ENCODE data around the gene PAX2.
"Not testable (repeated sequence)": the region's sequence is repeated elsewhere in the genome, so short reads cannot be mapped to it uniquely, and the experiment has no call there.

The PAX2 gene

GRCh38 chr10:100744987-100745881 lies at the start of gene PAX2:
Gene PAX2, plus strand, starts transcription at chr10:100745582. Its CDS starts 679 bp downstream, at chr10:100746261.
- peak; percentile 32 for DNase-seq

DNA sequence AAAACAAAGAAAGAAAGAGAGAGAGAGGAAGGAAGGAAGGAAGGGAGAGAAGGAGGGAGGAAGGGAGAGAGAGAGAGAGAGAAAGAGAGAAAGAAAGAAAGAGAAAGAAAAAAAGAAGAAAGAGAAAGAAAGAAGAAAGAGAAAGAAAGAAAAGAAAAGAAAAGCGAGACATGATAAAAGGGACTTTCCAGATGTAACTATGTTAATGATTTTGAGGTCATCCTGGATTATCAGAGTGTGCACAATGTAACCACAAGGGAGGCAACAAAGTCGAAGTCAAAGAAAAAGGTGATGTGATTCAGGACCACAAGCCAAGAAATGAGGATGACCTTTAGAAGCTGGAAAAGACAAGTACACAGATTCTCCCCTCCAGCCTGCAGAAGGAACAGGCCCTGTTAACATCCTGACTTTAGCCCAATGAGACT lies 48.9 kb upstream of the PAX2 start:
- no peak for DNase-seq

DNA sequence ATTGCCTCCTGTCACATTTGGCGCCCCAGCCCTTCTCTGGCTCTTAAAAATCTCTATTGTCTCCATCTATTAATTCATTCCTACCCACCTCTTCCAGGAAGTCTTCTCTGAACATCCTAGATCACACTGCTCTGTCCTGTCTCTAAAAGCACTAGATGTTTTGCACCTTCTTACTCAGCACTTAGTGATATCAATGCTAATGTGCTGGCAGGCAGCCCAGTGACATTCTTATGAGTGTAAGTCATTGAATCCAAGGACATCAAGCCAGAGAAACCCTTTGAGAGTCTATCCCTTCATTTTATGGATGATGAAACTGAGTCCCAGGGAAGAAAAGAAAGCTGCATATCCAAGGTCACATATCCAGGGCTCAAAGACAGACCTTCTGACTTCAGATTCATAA lies 48.3 kb upstream of the PAX2 start:
- DNase-seq, result peak; percentile 10

GRCh38 chr10:100697631-100698030 lies 47.8 kb upstream of the PAX2 start:
- DNase-seq, result no peak

DNA sequence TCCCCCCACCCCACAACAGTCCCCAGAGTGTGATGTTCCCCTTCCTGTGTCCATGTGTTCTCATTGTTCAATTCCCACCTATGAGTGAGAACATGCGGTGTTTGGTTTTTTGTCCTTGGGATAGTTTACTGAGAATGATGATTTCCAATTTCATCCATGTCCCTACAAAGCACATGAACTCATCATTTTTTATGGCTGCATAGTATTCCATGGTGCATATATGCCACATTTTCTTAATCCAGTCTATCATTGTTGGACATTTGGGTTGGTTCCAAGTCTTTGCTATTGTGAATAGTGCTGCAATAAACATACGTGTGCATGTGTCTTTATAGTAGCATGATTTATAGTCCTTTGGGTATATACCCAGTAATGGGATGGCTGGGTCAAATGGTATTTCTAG lies 43.7 kb upstream of the PAX2 start:
- not testable (repeated sequence) for DNase-seq

DNA sequence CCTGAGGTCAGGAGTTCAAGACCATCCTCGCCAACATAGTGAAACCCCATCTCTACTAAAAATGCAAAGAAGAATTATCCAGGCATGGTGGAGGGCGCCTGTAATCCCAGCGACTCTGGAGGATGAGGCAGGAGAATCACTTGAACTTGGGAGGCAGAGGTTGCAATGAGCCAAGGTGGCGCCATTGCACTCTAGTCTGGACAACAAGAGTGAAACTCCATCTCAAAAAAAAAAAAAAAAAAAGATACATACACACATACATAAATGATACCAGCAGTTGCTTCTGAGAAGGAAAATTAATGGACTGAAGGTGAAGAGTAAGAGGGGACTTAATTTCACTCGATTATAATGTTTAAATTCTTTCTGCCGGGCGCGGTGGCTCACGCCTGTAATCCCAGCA lies 40.2 kb upstream of the PAX2 start:
- DNase-seq, result no peak

DNA sequence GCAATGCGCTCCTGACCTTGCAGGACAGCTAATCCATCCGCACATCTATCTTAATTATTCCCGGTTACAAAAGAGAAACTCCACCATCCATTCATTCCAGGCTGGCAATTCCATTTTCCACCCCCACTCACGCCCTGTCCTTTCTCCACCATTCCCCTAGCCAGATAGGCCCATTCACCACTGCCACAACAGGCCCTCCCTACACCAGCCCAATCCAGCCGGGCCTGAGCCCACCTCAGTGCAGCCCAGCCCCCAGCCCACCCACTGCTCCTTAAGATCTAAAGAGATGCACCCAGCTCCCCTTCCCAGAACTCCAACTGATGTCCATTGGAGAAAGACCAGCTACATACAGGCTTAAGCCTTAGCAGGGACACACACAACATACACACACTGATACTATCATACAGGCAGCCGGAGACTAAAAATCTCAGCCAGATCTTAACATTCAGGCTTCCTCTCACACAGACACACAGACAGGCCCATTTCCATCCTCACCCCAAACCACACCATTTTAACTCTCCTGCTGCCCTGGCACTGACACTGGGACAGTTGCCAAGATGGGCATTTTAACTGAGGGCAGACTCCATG lies 38.0 kb upstream of the PAX2 start:
- DNase-seq, result no peak

DNA sequence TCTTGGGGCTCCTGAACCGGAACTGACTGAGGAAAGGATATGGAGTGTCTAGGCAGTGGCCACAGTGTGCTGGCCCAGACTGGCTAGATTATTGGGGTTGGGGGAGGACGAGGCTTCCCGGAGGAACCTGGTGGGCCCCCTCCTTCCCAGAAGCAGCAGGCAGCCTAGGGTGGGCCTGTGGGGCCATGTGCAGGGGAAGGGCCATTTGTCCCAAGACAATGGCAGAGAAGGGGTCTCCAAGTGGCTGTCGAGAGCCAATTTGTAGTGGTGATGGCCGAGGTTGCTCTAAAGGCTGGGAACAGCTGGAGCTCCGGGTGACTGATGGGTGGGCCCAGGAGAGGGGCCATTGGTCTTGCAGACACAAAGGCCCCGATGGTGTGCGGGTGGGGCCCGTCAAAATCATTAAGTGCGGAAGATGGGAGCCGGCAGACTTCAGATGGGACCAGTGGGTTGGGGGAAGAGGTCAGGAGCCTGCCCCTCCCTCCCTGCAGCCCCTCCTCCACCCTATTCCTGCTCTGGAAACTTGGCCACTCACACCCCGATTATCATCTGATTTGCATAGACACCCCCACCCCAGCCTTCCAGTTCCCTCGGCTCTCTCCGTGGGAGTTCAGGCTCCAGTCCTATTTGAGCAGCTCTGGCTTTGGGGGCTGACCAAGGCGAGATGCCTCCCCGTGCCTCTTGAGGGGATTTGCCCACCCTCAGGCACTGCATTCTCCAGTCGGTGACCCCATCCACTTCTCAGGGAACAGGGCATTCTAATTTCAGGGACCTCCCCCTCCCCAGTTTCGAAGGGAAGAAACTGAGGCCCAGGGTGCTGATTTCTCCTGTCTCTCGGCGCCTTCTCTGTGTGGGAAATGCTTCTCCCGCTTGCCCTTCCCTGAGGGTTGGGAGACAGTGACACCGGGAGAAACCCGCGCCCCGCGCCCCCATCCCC lies 36.0 kb upstream of the PAX2 start:
- DNase-seq, result no peak

- peak; percentile 29 for DNase-seq
Observed at GRCh38 chr10:100710151-100710871, 35.1 kb upstream of the PAX2 start.

DNA sequence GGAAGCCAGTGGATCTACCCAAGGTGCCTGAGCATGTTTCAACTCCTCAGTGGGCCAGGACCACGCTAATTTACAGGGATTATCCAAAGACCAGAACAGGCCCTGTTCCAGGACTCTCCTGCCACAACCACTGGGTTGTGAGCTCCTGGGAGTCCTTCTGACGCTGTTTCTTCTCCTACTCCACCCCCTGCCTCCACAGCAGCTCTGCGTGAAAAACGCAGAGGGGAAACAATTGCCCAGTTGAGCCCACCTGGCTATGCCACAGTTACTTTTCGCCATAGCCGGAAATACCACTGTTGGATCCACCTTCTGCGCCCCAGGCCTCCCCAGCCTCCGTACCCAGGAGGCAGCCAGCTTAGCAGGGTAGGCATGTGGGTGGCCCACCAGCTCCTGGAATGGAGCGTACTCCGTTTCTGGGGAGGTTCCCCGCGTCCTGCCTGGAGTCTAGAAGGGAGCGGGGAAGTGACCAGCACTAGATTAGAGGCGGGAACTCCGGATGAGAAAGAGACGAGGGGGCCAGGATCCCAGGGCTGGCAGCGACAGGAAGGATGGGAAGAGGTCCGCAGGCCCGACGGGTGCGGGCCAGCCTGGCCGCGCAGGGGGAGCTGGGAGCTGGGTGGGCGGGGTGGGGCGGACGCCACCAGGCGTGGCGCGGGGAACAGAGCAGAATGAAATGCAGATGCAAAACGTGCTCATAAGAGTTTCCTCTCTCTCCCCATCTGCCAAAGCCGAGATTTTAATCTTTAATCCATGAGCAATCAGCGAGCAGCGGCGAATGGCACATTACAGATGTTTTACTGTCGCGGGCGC lies 32.1 kb upstream of the PAX2 start:
- DNase-seq, result no peak

DNA sequence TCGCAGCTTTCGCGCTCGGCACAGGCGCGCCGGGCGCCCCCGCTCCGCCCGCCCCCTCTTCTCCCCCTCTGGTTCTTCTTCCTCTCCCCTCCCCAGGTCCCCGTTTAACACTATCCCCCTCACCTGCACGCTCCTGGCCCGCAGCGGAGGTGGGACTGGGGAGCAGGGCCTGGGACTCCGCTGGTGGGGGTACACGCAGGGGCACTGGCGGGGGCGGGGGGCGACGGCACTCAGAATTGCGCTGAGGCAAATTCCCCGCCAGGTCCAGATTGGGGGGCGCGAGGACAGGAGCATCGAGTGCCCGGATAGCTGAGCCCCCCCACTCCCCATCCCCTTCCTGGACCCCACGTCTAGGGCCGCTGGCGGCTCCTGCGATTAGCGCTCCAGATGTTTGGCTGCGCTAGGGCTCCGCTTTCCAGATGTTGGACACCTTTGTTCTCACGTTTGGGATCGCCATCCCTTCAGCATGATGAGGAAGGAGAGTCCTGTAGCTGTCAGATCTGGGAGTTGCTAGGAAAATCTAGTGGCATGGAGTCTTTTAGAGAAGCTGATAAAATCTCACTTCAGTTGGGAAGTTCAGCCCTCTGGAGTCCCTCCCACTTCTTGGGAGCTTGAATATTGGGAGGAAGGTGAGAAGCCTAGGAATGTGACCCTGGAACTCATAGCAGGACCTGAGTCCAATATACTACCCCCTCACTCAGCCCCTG lies 31.4 kb upstream of the PAX2 start:
- no peak for DNase-seq

DNA sequence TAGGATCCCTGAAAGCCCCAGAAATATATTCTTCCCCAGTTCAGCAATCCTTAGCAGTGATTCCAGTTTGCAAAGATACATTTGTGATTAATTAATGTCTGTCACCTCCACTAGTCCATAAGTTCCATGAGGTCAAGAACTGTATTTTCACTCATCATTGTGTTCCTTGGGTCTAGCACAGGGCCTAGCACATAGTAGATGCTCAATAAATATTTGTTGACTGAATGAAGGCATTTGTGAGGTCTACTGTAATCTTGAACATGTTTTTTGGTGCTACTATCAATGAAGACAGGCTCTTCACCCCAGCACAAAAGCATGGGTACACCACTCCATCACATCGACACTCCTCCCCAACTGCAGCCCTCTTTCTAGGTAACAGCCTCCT lies 30.8 kb upstream of the PAX2 start:
- DNase-seq, result no peak

- DNase-seq, result no peak
Observed at GRCh38 chr10:100715101-100715444, 30.3 kb upstream of the PAX2 start.

DNA sequence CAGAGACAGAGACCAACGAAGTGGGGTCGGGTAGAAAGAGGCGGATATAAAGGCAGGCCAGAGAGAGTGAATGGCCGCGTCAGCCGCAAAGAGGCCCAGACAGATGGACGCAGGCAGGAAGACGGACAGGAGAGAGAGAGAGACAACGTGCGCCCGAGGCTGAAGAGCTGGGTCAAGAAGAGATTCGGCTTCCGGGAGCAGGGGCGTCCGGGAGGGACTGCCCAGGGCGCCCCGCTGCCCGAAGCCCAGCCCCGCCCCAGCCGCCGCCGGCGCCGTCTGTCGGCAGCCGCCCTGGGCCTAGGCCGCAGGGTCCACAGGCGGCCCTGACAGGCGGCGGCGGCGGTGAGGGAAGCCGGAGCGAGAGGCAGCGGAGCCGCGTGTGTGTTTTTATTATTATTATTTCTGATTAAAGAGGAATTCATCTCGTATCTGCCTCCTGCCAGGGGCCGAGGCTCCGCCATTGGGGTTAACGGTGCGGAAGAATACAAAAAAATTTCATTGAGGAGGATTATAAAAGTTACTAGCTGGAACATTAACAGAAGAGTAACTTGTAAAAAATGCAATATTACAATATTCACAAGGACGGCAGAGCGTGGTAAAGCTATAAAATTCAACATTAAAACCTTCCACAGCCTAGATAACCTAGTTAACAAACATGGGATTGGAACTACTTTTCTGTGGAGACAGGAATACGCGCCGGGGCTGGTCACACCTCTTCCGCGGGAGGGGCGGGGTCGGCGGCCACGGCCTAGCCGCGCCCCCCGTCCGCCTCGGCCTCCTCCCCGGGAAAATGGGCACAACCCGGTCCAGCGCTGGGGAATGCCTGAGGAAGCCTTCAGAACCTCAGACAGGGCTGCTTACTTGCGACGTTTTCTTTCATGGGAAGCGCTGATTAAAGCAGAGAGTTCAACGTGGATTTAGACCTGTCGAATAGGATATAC lies 29.7 kb upstream of the PAX2 start:
- DNase-seq, result peak; percentile 12

DNA sequence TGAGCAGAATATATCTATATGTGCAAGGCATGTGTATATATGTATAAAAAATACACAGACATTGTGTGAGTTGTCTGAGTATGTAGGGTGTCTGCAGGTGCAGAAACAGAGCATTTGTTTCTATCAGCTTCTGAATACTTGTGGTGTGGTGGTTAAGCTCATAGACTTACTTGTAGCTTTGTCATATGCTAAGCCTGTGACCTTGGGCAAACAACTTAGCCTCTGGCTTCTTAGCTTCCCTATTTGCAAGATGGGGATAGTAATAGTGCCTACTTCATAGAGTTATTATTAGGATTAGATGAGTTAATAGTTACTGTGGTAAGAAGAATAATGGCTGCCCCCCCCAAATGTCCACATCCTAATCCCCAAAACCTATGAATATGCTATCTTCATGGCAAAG lies 28.2 kb upstream of the PAX2 start:
- DNase-seq, result no peak

DNA sequence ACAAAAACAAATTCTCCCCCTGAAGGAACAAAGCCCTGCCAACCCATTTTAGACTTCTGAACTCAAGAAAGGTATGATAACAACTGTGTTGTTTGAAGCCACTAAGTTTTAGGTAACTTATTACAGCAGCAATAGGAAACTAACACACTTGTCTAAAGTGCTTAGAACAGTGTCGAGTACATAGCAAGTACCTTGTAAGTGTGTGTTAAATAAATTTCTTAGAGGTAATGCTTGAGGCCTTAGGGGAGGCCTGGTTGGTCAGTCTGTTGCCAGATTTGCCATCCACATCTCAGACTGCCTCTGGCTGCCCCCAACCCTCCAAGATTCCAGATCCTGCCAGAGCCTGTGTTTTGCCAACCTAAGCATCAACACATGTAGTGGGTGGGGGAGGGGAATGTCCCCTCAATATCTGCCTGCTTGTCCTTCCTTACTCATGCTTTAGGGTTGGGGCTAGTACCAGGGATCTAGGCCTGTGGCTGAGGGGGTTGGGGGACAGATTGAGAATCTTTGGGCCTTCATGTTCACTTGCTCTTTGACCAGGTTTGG lies 27.1 kb upstream of the PAX2 start:
- no peak for DNase-seq

DNA sequence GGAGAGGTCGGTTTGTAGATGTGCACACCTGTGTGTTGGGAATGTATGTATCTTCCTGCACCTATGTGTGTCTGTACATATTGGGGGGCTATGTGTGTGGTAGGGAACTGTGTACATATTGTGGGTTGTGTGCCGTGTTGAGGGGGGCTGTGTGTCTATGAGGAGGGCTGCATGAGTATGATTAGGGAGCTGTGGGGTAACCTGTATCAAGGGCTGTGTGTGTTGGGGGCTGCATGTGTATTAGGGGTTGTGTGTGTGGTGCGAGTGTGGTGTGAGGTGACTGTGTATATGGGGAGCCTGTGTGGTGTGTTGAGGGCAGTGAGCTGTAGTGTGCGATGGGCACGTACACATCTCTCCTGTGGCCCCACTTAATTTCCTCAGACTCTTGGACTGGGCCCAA lies 22.2 kb upstream of the PAX2 start:
- DNase-seq, result no peak

- DNase-seq, result no peak
Observed at GRCh38 chr10:100723770-100724530, 21.4 kb upstream of the PAX2 start.

DNA sequence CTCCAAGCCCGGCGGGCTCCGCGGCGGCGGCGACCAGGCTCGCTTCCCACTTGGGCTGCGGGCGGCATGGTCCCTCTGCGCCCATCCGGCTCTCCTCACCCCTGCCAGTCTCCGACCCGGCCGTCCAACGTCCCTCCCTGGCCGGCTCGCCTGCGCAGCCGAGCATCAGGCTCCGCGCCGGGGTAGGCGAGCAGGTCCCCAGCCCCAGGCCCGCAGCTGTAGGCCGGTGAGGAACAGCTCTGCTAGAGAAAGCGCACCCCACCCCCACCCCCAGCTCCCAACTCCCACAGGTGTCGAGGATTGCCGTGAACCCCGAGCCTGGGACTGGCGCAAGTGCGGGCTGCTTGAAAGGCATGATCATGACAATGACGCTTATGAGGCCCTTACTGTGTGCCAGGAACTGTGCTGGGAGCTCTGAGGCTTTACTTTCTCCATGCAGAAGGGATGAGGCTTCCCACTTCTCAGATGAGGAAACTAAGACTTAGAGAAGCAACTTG lies 20.8 kb upstream of the PAX2 start:
- no peak for DNase-seq

Measured in DMS53 (cell line).